ENCODE measurements around the gene COPB2.

Gene COPB2

DNA sequence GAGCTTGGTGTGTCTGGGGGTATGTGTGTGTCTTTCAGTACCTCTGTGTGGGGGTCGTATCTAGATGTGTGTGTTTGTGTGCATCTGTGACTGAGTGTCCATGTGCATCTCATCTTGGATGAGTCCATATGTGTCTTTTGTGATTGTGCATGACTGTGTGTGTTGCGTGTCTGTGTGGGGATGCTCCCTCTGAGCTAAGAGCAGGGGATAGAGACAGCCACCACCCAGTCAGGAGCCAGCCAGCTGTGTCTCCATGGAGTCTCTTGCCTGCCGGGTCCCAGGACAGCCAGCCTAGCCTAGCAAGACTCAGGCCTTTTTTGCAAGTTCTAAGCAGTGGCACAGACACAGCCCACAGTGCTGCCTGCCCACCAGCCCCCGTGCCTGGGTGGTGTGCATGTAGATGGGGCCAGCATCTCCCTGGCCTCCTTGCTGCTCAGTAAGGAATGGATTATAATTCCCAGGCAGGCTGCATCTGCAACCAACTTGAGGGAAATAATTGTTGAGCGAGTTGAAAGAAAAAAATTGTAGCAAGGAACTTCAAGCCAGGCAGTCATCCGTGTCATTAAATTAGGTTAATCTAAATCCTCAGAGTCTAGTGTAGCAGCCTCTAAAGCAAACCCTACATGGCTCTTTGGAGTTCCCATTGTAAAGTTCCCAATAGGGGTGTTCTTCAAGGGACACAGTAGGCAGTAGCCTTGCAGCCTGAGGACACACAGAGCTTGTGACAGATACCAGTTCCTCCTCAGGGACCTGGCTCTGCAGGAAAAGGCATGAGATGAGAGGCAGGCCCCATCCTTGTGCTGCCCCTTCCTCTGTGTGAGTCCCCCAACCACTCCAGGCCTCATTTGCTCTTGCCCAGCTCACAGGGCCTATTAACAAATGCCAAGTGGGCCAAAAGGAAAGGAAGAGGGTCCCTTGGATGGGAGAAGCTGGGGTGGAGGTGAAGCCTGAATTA lies 81.6 kb downstream of the COPB2 start:
- no peak for DNase-seq

Measured in activated CD4-positive, CD25-positive, alpha-beta regulatory T cell (primary cell).